Left forelimb (tissue), 1 donor: ENCODE measurements around the gene CRIM1.
A peak's percentile ranks its signal among the peaks of the same experiment; 100 is the strongest.

Source experiments
- DNase-seq: peaks from one replicate; pipeline ENCODE4 v3.0.0-alpha.2; 2018; ENCODE audit warnings: low spot score

The CRIM1 gene

DNA sequence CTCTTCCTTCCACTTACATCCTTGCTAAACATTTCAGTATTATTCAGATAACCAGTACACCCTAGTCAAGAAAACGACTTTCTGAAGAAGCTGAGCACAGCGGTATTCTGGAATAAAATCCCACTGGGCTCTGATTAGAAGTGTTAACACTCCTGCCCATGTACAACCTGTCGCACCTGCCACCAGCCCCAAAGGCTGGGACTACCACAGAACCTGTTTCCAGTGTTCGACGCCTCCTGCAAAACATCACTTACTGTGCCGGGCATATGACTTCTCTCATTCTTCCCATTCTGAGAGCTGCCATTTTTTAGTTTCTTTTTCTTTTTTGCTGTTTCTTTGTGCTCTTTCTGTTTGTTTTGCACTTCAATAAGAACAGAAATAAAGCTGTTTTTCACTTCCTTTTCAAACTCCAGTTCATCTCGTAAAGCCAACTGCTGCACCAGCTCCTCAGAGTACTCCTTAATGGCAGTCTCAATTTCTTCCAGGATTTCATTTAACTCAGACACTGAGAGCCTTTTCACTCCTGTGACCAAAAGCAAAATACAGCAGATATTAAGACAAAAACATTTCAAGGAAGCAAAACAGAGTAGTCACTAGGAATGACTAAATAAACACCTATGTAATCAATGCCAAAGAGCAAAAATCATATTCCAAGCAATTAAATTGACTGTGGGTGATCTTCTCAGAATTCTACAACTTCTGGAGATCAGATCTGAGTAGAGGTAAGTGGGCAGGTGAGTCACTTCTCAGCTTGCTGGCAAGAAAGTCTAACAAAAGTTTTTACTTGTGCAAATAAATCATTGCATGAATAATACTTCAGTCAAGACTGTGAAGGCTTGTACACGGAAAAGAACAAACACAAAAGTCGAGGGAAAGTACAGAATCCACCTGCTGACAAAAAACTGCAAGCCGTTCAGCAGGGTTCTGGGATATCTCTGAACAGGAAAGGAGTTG, 223.0 kb downstream of the CRIM1 start:
- no peak for DNase-seq

DNA sequence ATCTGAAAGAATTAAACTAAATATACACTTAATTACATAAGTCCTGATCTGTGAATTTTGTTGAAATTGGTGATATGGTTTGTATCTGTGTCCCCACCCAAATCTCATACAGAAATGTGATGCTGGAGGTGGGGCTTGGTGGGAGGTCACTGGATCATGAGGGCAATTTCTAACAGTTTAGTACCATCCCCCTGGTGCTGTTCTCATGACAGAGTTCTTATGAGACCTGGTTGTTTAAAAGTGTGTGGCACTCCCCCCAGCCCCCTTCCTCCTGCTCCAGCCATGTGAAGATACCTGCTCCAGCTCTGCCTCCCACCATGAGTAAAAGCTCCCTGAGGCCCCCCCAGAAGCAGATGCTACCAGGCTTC, 223.7 kb downstream of the CRIM1 start:
- no peak for DNase-seq

DNA sequence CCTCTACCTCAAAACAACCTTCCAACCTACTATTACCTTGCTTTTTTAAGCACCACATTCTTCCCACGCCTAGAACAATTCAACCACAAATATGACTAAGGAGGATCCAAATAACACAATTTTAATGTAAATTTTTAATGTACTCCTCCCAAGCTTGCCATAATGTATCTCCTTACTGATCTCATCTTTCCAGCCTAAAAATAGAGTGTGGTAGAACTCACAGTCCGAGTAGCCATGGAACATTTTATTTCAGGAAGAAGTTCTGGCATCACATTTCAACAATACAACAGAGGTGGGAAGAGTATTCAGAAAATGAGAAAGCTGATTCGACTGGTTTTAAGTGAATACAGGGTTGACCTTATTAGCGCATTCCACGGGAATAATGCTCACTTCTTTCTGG, 227.0 kb downstream of the CRIM1 start:
- no peak for DNase-seq

DNA sequence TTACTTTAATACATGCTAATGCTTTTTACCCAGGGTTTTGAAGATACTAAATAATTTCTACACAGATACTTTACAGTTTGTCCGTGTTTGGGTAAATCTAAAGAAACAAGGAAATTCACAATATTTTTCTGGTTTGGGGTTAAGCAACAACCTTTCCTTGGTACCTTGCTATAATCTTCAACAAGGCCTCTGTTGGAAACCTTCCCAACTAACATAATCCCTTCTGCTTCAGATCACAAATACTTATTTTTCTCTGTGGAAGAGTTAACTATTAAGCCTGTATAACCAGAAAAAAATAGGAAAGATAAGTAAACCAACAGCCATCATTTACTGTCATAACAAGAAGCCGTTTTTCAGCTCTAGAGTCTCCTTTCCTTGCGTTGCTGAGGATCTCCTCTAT, 227.4 kb downstream of the CRIM1 start:
- no peak for DNase-seq

DNA sequence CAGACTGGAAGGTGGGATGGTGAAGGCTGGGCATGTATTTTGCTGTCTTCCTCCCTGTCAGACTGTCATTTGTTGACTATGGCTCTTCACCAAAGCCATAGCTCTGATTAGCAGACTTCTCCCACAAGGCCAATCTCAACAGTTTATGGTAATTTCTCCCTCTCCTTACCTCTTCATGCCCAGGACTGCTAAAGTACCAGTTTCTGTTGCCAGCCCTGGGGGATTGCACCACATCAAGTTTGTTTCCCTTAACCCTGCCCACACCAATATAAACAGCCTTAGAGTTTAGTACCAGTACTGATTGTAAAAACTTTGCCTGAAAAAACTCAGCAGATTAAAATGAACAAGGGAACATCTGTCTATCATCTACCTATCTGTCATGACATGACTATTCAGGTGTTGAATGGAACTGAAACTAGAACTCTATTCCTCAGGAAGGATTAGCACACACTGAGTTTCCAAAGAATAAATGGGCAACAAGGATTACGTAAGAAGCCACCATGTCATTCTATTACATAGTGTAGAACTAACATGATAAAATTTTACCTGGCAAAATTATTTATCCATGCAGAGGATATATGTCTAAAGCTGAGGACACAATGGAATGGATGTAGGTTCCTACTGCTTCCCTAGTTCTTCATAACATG, 228.7 kb downstream of the CRIM1 start:
- DNase-seq: no peak

DNA sequence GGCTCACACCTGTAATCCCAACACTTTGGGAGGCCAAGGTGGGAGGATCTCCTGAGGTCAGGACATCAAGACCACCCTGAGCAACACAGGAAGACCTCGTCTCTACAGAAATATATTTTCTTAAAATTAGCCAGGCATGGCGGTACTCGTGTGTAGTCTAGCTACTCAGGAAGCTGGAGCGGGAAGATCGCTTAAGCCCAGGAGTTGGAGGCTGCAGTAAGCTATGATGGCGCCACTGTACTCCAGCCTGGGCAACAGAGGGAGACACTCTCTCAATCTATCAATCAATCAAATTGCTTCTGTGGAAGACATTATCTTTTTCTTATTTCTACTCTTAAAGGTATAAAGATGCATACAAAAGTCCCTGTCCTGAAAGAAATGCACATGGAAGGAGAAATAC, 231.1 kb downstream of the CRIM1 start:
- no peak for DNase-seq

DNA sequence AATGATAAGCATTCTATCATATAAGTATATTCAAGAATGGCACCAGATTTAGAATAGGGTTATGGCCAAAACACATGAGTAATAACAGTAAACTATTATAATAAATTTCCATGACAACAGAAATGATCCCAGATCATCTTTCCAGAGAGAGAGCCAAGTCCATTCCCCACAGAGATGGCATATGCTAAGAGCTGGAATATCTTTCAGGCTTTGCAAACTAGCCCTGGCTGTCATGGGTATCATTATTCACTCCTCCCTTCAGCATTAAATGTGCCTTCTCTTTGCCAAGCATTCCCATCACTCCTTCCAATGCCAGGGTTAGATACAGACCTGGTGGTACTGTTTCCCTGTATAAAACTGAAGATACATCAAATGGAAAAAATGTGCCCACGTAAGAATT, 231.5 kb downstream of the CRIM1 start:
- DNase-seq: no peak

DNA sequence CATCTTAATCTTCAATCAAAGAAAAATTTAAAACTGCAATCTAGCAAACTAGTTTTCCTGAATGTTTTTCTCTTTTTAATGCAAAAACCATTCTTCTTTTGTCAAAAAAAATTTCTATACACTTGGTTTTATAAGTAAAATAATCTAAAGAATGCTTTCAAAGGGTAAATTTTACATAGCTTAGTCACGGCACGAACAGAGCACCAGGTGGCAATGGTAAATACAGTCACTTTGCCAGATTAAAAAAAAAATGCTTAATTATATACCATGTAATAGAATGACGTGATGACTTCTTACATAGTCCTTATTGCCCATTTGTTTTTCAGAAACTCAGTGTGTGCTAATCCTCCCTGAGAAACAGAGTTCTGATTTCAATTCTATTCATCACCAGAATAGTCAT, 232.0 kb downstream of the CRIM1 start:
- no peak for DNase-seq

DNA sequence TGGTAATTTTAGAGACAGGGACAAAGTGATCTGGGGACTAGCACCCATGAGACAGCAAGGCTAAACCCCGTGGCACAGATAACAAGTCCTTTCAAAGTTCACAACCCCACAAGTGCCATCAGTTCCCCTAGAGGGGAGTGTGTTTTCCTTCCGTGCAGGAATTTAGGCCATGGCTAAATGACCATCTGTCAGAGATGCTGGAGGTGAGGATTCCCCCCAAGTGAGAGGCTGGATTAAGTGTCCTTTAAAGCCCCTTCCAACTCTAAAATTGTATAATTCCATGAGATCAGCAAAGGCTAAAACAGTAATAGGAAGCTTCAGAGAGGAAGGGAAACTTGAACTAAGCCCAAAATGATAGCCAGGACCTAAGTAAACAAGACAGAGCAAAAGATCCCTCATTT, 233.7 kb downstream of the CRIM1 start:
- no peak for DNase-seq

DNA sequence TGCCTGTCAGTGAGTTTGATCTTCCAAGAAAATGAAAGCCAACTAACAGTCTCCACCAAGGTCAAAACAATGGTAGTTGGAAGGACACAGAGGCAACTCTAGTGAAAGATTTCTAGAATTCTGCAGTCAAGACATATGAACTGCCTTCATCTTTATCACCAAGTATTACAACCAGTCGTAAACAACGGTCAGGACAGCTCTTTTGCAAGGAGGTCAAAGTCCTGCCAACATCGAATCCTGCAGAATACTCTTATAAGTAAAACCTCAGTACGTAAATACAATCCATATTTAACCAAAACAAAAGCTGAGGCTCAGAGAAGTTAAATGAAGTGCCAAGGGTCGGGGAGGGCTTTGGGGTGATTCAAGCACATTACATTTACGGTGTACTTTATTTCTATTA, 239.3 kb downstream of the CRIM1 start:
- DNase-seq: no peak

DNA sequence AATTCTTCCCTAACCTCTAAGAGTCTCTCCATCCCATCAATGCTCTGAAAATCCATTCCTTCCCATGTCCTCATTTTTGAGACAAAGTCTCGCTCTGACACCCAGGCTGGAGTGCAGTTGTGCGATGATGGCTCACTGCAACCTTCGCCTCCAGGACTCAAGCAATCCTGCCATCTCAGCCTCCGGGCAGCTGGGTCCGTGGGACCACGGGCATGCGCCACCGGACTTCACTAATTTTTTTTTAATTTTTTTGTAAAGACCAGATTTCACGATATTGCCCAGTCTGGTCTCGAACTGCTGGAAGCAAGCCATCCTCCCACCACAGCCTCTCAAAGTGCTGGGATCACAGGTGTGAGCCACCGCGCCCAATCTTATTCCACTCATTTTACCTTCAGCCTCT, 240.8 kb downstream of the CRIM1 start:
- no peak for DNase-seq

DNA sequence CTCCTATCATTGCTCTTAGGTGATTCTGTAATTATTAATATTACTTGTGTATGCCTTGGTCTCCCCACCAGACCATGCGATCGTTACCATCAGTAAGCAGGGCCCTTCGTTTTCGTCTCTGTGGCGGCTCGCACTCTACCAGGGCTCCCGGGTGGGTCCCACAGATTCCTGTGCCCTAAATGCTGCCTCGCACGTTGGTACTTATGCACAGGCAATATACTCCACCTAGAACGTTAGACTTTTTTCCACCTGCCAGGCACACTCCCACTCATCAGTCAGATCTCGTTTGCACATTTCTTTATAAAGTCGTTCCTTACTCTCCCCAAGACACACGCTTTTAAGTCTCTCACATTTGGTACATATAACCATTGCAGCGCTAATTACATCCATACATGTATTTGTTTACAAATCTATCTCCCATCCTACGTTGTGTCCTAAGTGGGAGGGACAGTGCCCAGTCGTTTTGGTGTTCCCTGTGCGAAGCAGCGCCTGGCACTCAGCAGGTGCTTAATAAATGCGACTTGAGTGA, 241.5 kb downstream of the CRIM1 start:
- no peak for DNase-seq

DNA sequence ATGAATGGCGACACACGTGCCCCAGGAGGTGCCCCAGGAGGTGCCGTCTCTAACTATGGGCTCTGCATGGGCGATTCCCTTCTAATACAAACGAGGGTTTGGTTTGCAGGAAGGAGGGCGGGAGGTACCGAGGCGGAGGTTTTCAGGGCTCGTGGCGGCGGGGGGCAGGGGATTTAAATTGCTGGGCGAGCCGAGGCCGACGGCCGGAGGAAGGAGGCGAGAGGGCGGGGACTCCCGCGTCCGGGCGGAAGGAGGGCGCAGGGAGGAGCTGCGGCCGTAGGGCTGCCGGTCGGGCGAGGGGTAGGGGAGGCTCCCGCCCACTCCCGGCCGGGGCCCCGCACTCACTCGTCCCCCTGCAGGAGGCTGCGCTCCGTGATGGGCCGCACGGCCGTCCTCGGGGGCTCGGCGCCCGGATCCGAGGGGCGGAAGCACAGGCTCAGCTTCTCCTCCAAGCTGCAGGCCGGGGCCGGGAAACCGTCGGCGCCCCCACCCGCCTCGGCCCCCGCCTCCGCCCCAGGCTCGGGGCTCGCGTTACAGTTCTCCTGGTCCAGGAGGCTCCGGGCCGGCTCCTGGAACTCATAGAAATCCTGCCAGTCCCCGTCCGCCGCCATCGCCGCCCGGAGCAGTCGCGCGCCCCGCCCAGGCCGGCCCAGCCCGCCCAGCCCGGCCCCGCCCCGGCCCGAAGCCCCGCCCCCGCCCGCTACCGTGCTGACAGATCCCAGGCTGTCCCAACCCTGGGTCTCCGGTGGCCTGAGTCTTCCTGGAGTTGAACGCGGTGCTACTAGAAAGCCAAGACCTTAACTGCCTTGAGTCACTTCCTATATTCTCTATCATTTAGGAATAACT, 242.2 kb downstream of the CRIM1 start, which contains the start of gene FEZ2:
TSS of gene FEZ2 (minus strand) at position 637 of the 846 bp plus-strand sequence. CDS start at position 611, 26 bp downstream.
- peak; percentile 89 for DNase-seq
